ENCODE measurements around the gene ZNF69. TPM values are rescaled to one million over a fixed set of nuclear protein-coding genes. Genes with fewer than 3 reads are reported as not detected.
"Not testable (repeated sequence)": the region's sequence is repeated elsewhere in the genome, so short reads cannot be mapped to it uniquely, and the experiment has no call there.

Gene ZNF69
- total RNA-seq, 1 experiment from 2014 or later = 4.4 TPM

DNA sequence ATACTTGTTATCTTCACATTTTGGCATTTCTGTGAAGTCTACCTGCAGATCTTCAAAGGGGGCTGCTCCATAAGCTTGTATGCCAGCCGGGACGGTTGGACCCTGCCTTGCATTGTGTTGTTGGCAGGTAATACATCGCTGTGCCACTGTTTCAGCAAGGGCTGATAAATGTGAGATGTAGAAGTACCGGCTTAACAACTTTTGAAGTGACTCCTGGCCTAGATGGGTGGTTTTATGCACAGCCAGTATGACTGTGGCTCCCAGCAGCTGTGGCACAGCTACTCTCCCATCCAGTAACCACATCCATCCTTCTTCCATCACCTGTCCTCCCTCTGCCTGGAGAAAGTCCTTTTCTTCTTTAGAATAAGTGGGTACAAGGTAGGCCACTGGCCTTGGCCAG lies 57.1 kb downstream of the ZNF69 start:
- no peaks in the 10 kb centered on the region for H3K4me1 ChIP-seq (replicated peaks; ENCODE audit: insufficient read depth)
- intact Hi-C loops (cut with micrococcal nuclease; ENCODE audit: unreplicated experiment) = no loop called here
- H2AFZ ChIP-seq = no peak overlapping the region
- no peaks in the 10 kb centered on the region for H3K9me2 ChIP-seq (ENCODE audit: insufficient read depth)
- no peaks in the 10 kb centered on the region for H4K20me1 ChIP-seq (ENCODE audit: insufficient read depth)
- no peaks in the 10 kb centered on the region for H3K27me3 ChIP-seq (ENCODE audit: insufficient read depth, low read depth)
- H3K4me3 ChIP-seq = no peak overlapping the region
- ChIA-PET POLR2A (ENCODE audit: unreplicated experiment) (no interaction called here), CTCF (no interaction called here)
- 0 out of 2 replicates have a peak, but pooled peaks cover 2% of the 10 kb centered on the region for H3K79me2 ChIP-seq (ENCODE audit: low read depth)
- DNase-seq = no peak
- peaks cover 74% of the 10 kb centered on the region for H3K9me3 ChIP-seq (ENCODE audit: insufficient read depth, low read depth)
- no peak overlapping the region for H3K4me2 ChIP-seq
- TF ChIP-seq, protein P1, sequence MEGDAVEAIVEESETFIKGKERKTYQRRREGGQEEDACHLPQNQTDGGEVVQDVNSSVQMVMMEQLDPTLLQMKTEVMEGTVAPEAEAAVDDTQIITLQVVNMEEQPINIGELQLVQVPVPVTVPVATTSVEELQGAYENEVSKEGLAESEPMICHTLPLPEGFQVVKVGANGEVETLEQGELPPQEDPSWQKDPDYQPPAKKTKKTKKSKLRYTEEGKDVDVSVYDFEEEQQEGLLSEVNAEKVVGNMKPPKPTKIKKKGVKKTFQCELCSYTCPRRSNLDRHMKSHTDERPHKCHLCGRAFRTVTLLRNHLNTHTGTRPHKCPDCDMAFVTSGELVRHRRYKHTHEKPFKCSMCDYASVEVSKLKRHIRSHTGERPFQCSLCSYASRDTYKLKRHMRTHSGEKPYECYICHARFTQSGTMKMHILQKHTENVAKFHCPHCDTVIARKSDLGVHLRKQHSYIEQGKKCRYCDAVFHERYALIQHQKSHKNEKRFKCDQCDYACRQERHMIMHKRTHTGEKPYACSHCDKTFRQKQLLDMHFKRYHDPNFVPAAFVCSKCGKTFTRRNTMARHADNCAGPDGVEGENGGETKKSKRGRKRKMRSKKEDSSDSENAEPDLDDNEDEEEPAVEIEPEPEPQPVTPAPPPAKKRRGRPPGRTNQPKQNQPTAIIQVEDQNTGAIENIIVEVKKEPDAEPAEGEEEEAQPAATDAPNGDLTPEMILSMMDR (conservative IDR thresholded peaks at IDR 0.05) = no peak
- no peak overlapping the region for H3K27ac ChIP-seq
- peaks cover 7% of the 10 kb centered on the region for H3F3A ChIP-seq (ENCODE audit: insufficient read depth, low read depth)
- peaks cover 86% of the 10 kb centered on the region for H3K36me3 ChIP-seq (ENCODE audit: low read depth)
- BruUV-seq (replicated peaks) = no TSS peak

DNA sequence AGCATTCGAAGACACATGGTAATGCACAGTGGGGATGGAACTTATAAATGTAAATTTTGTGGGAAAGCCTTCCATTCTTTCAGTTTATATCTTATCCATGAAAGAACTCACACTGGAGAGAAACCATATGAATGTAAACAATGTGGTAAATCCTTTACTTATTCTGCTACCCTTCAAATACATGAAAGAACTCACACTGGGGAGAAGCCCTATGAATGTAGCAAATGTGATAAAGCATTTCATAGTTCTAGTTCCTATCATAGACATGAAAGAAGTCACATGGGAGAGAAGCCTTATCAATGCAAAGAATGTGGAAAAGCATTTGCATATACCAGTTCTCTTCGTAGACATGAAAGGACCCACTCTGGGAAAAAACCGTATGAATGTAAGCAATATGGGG lies 61.1 kb downstream of the ZNF69 start:
- Histone ChIP-seq H3K79me2 (ENCODE audit: low read depth) (no peaks in the 10 kb centered on the region), H3K4me3 (peak overlapping the region; percentile 29; the same call in 1 of the 2 replicates), H3K4me2 (no peak overlapping the region), H4K20me1 (ENCODE audit: insufficient read depth) (no peaks in the 10 kb centered on the region), H2AFZ (no peak overlapping the region), H3K27ac (no peak overlapping the region), H3K27me3 (ENCODE audit: insufficient read depth, low read depth) (no peaks in the 10 kb centered on the region), H3K9me2 (ENCODE audit: insufficient read depth) (no peaks in the 10 kb centered on the region), H3F3A (ENCODE audit: insufficient read depth, low read depth) (peaks cover 12% of the 10 kb centered on the region), H3K9me3 (ENCODE audit: insufficient read depth, low read depth) (peaks cover 76% of the 10 kb centered on the region), H3K36me3 (ENCODE audit: low read depth) (peaks cover 67% of the 10 kb centered on the region), H3K4me1 (replicated peaks; ENCODE audit: insufficient read depth) (no peaks in the 10 kb centered on the region)
- no TSS peak for BruUV-seq (replicated peaks)
- intact Hi-C loops (cut with micrococcal nuclease; ENCODE audit: unreplicated experiment) = no loop called here
- TF ChIP-seq, protein P1 (conservative IDR thresholded peaks at IDR 0.05) = no peak
- no peak for TF ChIP-seq EZH2 (IDR thresholded peaks at IDR 0.05; ENCODE audit: low read depth)
- POLR2A ChIA-PET (ENCODE audit: unreplicated experiment) = no interaction called here
- no peak for DNase-seq
- CTCF ChIA-PET = no interaction called here

DNA sequence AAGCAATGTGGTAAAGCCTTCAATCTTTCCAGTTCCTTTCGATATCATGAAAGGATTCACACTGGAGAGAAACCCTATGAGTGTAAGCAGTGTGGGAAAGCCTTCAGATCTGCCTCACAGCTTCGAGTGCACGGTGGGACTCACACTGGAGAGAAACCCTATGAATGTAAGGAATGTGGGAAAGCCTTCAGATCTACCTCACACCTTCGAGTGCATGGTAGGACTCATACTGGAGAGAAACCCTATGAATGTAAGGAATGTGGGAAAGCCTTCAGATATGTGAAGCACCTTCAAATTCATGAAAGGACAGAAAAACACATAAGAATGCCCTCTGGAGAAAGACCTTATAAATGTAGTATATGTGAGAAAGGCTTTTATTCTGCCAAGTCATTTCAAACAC lies 61.6 kb downstream of the ZNF69 start:
- POLR2A ChIA-PET (ENCODE audit: unreplicated experiment) = no interaction called here
- H3K27ac ChIP-seq = no peak overlapping the region
- CTCF ChIA-PET = no interaction called here
- peaks cover 62% of the 10 kb centered on the region for H3K36me3 ChIP-seq (ENCODE audit: low read depth)
- H3K4me1 ChIP-seq (replicated peaks; ENCODE audit: insufficient read depth) = no peaks in the 10 kb centered on the region
- no TSS peak for BruUV-seq (replicated peaks)
- intact Hi-C loops (cut with micrococcal nuclease; ENCODE audit: unreplicated experiment) = no loop called here
- H3F3A ChIP-seq (ENCODE audit: insufficient read depth, low read depth) = peaks cover 12% of the 10 kb centered on the region
- no peak overlapping the region for H3K4me2 ChIP-seq
- no peaks in the 10 kb centered on the region for H3K9me2 ChIP-seq (ENCODE audit: insufficient read depth)
- no peaks in the 10 kb centered on the region for H3K79me2 ChIP-seq (ENCODE audit: low read depth)
- H4K20me1 ChIP-seq (ENCODE audit: insufficient read depth) = no peaks in the 10 kb centered on the region
- no peak overlapping the region for H2AFZ ChIP-seq
- no peaks in the 10 kb centered on the region for H3K27me3 ChIP-seq (ENCODE audit: insufficient read depth, low read depth)
- no peak for DNase-seq
- peak overlapping the region; percentile 29 for H3K4me3 ChIP-seq
- H3K9me3 ChIP-seq (ENCODE audit: insufficient read depth, low read depth) = peaks cover 76% of the 10 kb centered on the region
- TF ChIP-seq, protein P1 (conservative IDR thresholded peaks at IDR 0.05) = no peak
- no peak for TF ChIP-seq EZH2 (IDR thresholded peaks at IDR 0.05; ENCODE audit: low read depth)

DNA sequence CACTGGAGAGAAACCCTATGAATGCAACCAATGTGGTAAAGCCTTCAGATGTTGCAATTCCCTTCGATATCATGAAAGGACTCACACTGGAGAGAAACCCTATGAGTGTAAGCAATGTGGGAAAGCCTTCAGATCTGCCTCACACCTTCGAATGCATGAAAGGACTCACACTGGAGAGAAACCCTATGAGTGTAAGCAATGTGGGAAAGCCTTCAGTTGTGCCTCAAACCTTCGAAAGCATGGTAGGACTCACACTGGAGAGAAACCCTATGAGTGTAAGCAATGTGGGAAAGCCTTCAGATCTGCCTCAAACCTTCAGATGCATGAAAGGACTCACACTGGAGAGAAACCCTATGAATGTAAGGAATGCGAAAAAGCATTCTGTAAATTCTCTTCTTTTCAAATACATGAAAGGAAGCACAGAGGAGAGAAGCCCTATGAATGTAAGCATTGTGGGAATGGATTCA lies 62.1 kb downstream of the ZNF69 start:
- not testable (repeated sequence) for DNase-seq
- peaks cover 58% of the 10 kb centered on the region for H3K36me3 ChIP-seq (ENCODE audit: low read depth)

More for the DNA sequence above, 62.1 kb downstream of the ZNF69 start:
- Histone ChIP-seq H3F3A (ENCODE audit: insufficient read depth, low read depth) (peaks cover 12% of the 10 kb centered on the region), H3K4me3 (peak overlapping the region; percentile 29), H3K9me3 (ENCODE audit: insufficient read depth, low read depth) (peaks cover 76% of the 10 kb centered on the region)
- intact Hi-C loops (cut with micrococcal nuclease; ENCODE audit: unreplicated experiment); BruUV-seq (replicated peaks); H3K27ac ChIP-seq; H2AFZ ChIP-seq; H4K20me1 ChIP-seq (ENCODE audit: insufficient read depth); CTCF ChIA-PET; H3K79me2 ChIP-seq (ENCODE audit: low read depth); H3K4me2 ChIP-seq; H3K27me3 ChIP-seq (ENCODE audit: insufficient read depth, low read depth); POLR2A ChIA-PET (ENCODE audit: unreplicated experiment); H3K4me1 ChIP-seq (replicated peaks; ENCODE audit: insufficient read depth); H3K9me2 ChIP-seq (ENCODE audit: insufficient read depth): not testable (repeated sequence)
